CD4-positive, alpha-beta memory T cell (primary cell): ENCODE results near the gene GPER1. TPM values are rescaled to one million over a fixed set of nuclear protein-coding genes. Genes with fewer than 3 reads are reported as not detected.

Source experiments
- CTCF ChIA-PET: fragments of 350-600 bp; sonication (Branson Sonifier 250); formaldehyde crosslinking; loops from one replicate; lab custom pipeline; 2021; ENCODE audit warnings: inconsistent platforms; ENCODE audit not compliant: partially characterized antibody; lab: Charles Lee
- POLR2A ChIA-PET: fragments of 350-600 bp; sonication (Branson Sonifier 250); formaldehyde crosslinking; loops from one replicate; lab custom pipeline; 2021; ENCODE audit not compliant: partially characterized antibody; lab: Charles Lee
- DNase-seq, 5 donors: peaks; one replicate each; pipeline versions ENCODE4 v3.0.0 to v3.0.0-alpha.2; 2020 to 2022; ENCODE audit warnings: mixed read lengths in 1 of 5
- H3K27ac ChIP-seq: one replicate; pipeline ENCODE4 v1.7.0; 2013; ENCODE audit warnings: low read depth, low read length
- H3K27me3 ChIP-seq: 2 replicates; pipeline ENCODE4 v1.7.0; 2013; ENCODE audit warnings: mild to moderate bottlenecking, low read length, moderate library complexity; ENCODE audit not compliant: insufficient read depth
- H3K36me3 ChIP-seq: 2 replicates; pipeline ENCODE4 v1.7.0; 2013; ENCODE audit warnings: mild to moderate bottlenecking, low read length, moderate library complexity; ENCODE audit not compliant: insufficient read depth
- H3K4me1 ChIP-seq: 2 replicates; pipeline ENCODE4 v1.7.0; 2013; ENCODE audit warnings: mild to moderate bottlenecking, low read length, moderate library complexity; ENCODE audit not compliant: insufficient read depth
- H3K4me3 ChIP-seq, 2 donors: one replicate each; pipeline ENCODE4 v1.7.0; 2013; ENCODE audit warnings: low read length in 2 of 2, mild to moderate bottlenecking in 1 of 2
- H3K9me3 ChIP-seq, 2 donors: one replicate each; pipeline ENCODE4 v1.7.0; 2013; ENCODE audit warnings: low read length in 2 of 2, control low read depth in 1 of 2; ENCODE audit not compliant: control insufficient read depth in 1 of 2
- H3K27ac Mint-ChIP-seq, 7 donors: one replicate each; pipeline ENCODE4 v1.8.0; 2020 to 2021; ENCODE audit warnings: mixed read lengths in 7 of 7, mild to moderate bottlenecking in 6 of 7, inconsistent platforms in 3 of 7, moderate library complexity in 3 of 7
- H3K27me3 Mint-ChIP-seq, 2 donors: one replicate each; pipeline ENCODE4 v1.8.0; 2020 to 2021; ENCODE audit warnings: mixed read lengths in 2 of 2
- H3K36me3 Mint-ChIP-seq, 2 donors: one replicate each; pipeline ENCODE4 v1.8.0; 2020 to 2021; ENCODE audit warnings: mixed read lengths in 2 of 2, inconsistent platforms in 1 of 2, mild to moderate bottlenecking in 1 of 2
- H3K4me1 Mint-ChIP-seq, 4 donors: one replicate each; pipeline ENCODE4 v1.8.0; 2020 to 2021; ENCODE audit warnings: mixed read lengths in 4 of 4, mild to moderate bottlenecking in 1 of 4
- H3K4me3 Mint-ChIP-seq, 8 donors: one replicate each; pipeline ENCODE4 v1.8.0; 2020 to 2021; ENCODE audit warnings: mixed read lengths in 8 of 8, mild to moderate bottlenecking in 7 of 8, moderate library complexity in 6 of 8, inconsistent platforms in 3 of 8
- H3K9me3 Mint-ChIP-seq, 8 donors: one replicate each; pipeline ENCODE4 v1.8.0; 2020 to 2021; ENCODE audit warnings: mixed read lengths in 8 of 8, mild to moderate bottlenecking in 5 of 8, inconsistent platforms in 3 of 8, moderate library complexity in 1 of 8
- intact Hi-C: fragments of 100-400 bp; cut with micrococcal nuclease; formaldehyde crosslinking; loops from one replicate; pipeline ENCODE4 v1.15.1; 2023
- polyA plus RNA-seq, 2 donors: library from polyadenylated mRNA; unstranded; fragments of 300-500 nt; fragmentation: Illumina TruSeq; gene quantifications; one replicate each; pipeline ENCODE4 v1.2.3, GENCODE V29; 2021
- total RNA-seq, 2 experiments: library from RNA; stranded (reverse); gene quantifications; one replicate each; pipeline ENCODE4 v1.2.3, GENCODE V29; 2021

The GPER1 gene
- total and polyA plus RNA-seq, 4 experiments from 2014 or later, result not detected

DNA sequence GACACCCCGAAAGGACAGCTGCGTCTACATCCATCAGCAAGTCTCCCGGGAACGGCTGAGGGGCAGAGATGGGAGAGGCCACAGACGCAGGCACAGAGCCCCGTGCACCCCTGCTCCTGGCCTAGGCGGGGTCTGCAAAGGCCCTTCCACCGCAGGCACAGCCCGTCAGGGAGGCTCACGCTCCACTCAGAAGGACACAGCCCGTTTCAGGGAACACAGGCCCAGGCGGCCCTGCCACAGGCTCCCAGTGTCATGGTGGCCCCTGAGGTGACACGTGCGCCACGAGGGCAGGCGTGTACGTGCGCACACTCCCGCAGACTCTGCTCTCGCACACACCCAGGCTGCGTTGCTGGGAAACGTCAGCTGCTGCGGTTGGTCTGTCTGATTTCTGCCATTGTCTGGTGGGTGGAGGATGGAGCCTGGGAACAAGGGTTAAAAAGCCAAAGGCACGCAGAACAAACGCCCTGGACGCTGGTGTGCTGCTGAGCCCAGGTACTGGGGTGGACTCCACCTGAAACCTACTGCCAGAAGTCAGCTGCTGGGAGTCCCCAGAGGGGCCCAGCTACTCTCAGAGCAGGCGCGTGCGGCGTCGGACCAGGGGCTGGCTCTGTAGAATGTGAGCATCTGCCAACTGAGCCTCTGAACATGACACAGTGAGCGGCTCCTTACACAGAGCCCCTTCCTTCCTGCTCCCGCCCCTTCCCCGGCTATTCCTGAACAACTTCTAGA, 13.1 kb downstream of the GPER1 start:
- Mint-ChIP-seq H3K27ac (no peak overlapping the region), H3K36me3 (peaks cover 6 to 21% of the 10 kb centered on the region in 2 donors), H3K4me1 (peaks cover 7 to 20% (median 11%) of the 10 kb centered on the region in 4 donors), H3K9me3 (no peaks in the 10 kb centered on the region), H3K27me3 (no peaks in the 10 kb centered on the region), H3K4me3 (no peak overlapping the region)
- Histone ChIP-seq H3K27me3 (no peaks in the 10 kb centered on the region), H3K36me3 (no peaks in the 10 kb centered on the region), H3K4me3 (no peak overlapping the region), H3K27ac (no peak overlapping the region), H3K4me1 (peaks cover 13% of the 10 kb centered on the region), H3K9me3 (no peaks in the 10 kb centered on the region)
- CTCF ChIA-PET, result interaction anchor here (1.3 kb wide), 1 partner anchor 76 kb away, joined by 3 read pairs; no protein-coding TSS in a partner anchor
- DNase-seq, result no peak
- POLR2A ChIA-PET, result no interaction called here
- intact Hi-C loops, result no loop called here

DNA sequence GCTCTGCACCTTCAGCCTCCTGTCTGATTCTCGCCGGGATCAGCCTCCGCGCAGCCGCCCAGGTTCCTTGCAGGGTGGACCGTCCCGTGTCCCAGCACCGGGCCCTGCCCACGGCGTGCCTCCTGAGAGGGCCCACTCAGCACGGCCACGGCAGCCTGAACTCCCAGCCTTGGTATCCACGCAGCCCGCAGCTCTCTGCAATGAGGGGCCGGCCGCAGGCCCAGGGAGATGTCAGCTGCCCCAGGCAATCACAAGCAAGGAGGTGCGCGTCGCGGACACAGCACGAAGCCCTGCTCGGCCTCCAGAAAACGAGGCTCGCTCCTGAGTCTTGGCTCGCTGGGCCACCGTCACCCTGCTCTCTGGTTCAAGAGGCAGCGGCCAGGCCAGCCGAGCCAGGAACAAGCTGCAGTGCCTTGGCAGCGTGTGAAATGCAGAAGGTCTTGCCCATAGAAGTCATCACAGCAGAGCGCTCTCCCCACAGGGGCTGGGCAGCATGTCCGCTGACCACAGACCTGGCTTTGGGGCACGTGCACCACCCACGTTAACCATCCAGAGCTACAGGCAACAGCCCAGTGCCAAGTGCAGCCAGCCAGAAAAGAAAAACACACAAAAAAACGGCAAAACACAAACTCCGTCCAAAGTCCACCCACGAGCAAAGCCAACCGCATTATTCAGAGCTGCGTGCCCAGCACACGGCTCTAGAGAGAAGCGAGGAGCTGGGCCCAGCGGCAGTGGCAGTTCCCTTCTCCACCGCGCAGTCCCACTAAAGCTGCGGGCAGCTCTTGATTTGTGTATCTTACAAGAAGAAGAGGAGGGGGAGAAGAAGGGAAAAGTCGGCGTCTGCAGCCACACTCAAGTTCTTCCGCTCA, 13.9 kb downstream of the GPER1 start:
- no peaks in the 10 kb centered on the region for H3K9me3 Mint-ChIP-seq
- H3K27ac Mint-ChIP-seq, result peak overlapping the region in 1 of 7 donors; percentile 23
- peak overlapping the region in 1 of 8 donors; percentile 20 for H3K4me3 Mint-ChIP-seq
- peaks cover 13% of the 10 kb centered on the region for H3K4me1 ChIP-seq
- DNase-seq, result no peak
- no peak overlapping the region for H3K4me3 ChIP-seq
- intact Hi-C loops, result no loop called here
- no peaks in the 10 kb centered on the region for H3K9me3 ChIP-seq
- ChIA-PET CTCF (interaction anchor here (1.0 kb wide), 1 partner anchor 16 kb away, joined by 3 read pairs; no protein-coding TSS in a partner anchor), POLR2A (no interaction called here)
- no peaks in the 10 kb centered on the region for H3K27me3 Mint-ChIP-seq
- no peaks in the 10 kb centered on the region for H3K27me3 ChIP-seq
- no peaks in the 10 kb centered on the region for H3K36me3 ChIP-seq
- H3K36me3 Mint-ChIP-seq, result peaks cover 6 to 21% of the 10 kb centered on the region in 2 donors
- H3K4me1 Mint-ChIP-seq, result peaks cover 7 to 20% (median 11%) of the 10 kb centered on the region in 4 donors
- no peak overlapping the region for H3K27ac ChIP-seq

DNA sequence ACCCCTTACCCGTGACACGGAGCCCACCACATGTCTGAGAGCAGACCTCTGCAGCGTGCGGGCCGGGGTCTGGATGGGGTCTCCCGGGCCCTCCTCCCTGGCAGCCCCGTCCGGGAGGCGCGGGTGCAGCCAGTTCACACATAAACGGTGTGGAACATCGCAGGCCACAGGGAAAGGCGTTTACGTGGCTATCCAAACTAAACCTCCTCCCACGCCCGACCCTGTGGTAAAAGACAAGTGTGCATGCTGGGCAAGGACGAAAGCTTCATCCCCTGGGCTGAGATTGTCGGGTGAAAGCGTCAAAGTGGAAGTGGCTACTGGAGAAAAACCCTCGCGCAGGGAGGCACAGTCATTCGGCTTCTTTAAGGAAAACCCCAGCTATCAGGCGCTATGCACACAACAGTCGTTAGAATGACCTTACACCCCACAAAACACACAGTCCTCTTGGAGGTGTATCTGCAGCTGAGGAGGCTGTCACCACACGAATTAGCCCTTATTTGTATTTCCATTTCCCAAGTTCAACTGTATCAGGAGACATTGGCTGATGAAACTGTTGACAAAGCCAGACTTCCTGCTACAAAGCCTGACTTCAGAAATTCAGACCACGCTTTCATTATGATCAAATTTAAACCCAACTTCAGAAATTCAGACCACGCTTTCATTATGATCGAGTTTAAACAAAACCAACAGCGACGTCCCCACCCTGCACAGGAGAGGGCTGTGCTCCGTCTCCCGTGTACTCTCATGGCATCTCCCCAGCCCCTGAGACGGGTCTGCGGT, 15.3 kb downstream of the GPER1 start:
- no peak overlapping the region for H3K4me3 ChIP-seq
- H3K4me1 ChIP-seq, result peaks cover 13% of the 10 kb centered on the region
- H3K36me3 ChIP-seq, result no peaks in the 10 kb centered on the region
- no peak for DNase-seq
- CTCF ChIA-PET, result interaction anchor here (0.8 kb wide), 1 partner anchor 110 kb away, joined by 4 read pairs; no protein-coding TSS in a partner anchor
- Mint-ChIP-seq H3K36me3 (peaks cover 1 to 9% of the 10 kb centered on the region in 2 donors), H3K4me1 (peaks cover 7 to 20% (median 11%) of the 10 kb centered on the region in 4 donors), H3K27ac (peak overlapping the region in 5 of 7 donors; percentile 43 to 81 (median 55)), H3K9me3 (no peaks in the 10 kb centered on the region), H3K27me3 (no peaks in the 10 kb centered on the region), H3K4me3 (peak overlapping the region; percentile 36 to 76 (median 66))
- no peak overlapping the region for H3K27ac ChIP-seq
- H3K27me3 ChIP-seq, result no peaks in the 10 kb centered on the region
- POLR2A ChIA-PET, result no interaction called here
- intact Hi-C loops, result no loop called here
- H3K9me3 ChIP-seq, result no peaks in the 10 kb centered on the region

DNA sequence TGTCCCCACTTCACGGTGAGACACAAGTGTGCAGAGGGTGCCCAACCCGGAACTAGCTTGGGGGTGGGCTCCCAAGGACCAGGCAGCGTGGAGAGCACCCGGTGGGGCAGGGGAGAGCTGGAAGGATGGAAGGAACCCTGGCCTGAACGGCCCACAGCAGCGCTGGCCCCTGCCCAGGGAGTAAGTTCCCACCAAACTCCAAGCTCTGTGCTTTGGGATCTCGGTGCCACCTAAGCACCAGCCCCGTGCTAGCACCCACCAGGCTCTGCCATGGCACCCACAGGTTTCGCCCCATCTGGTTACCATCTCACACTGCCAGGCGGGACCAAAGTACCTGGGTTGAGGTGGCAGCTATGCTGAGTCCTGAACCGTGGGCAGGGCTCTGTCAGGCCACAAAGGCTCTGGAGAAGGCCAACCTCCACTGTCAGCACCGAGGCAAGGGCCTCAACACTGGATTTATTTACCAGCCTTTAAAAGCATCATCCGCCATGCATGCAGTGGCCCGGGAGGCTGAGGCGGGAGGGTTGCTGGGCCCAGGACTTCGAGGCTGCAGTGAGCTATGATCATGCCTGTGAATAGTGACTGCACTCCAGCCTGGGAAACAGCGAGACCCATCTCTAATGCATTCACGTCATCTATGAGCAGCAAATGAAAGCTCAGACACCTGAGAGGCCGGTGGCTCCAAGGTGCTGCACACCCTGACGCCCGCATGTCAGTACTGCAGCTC, 16.0 kb downstream of the GPER1 start:
- H3K4me3 ChIP-seq, result no peak overlapping the region

DNA sequence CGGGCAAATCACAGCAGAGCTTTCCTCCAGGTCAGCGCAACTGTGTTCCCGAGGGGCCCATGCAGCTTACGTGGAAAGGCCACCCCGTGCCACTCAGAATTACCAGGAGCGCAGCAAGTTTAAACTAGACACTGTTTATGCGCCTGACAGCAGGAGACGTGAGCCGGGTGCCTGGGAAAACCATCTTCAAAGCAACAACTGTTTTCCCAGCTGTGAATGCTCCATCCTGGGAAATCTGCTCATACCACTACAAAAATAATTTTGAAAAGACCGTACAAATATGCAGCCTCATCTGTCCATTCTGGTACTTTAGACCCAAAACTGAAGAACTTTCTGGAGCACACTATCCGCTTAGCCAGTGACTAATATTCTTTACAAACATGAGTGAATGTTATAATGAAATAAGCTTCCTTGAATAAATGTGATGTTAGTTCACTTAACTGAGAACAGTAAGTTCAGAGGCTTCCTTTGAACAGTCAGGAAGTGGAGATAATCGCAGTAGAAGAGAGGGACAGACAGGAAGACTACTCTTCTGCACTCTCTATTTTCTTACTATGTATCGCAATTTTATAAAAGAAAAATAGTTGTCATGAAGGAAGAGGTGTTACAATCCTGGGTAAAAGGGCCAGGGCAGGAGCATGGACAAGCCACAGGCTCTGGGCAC, 16.7 kb downstream of the GPER1 start:
- CTCF ChIA-PET, result interaction anchor here (0.7 to 1.3 kb wide), 3 partner anchors 8 to 71 kb away, joined by 3 to 5 read pairs (median 3); no protein-coding TSS in a partner anchor
- H3K4me3 ChIP-seq, result no peak overlapping the region

More for the DNA sequence above, 16.0 kb downstream of the GPER1 start:
- no peaks in the 10 kb centered on the region for H3K27me3 ChIP-seq
- Mint-ChIP-seq H3K9me3 (no peaks in the 10 kb centered on the region), H3K36me3 (peaks cover 0 to 6% of the 10 kb centered on the region in 2 donors), H3K27ac (peak overlapping the region in 1 of 7 donors; percentile 78), H3K4me1 (peaks cover 7 to 20% (median 11%) of the 10 kb centered on the region in 4 donors), H3K4me3 (peak overlapping the region; percentile 36 to 76 (median 66)), H3K27me3 (no peaks in the 10 kb centered on the region)
- no peaks in the 10 kb centered on the region for H3K9me3 ChIP-seq
- no peaks in the 10 kb centered on the region for H3K36me3 ChIP-seq
- ChIA-PET POLR2A (no interaction called here), CTCF (interaction anchor here (0.7 to 1.3 kb wide), 3 partner anchors 8 to 71 kb away, joined by 3 to 5 read pairs (median 3); no protein-coding TSS in a partner anchor)
- DNase-seq, result no peak
- H3K4me1 ChIP-seq, result peaks cover 13% of the 10 kb centered on the region
- no peak overlapping the region for H3K27ac ChIP-seq
- intact Hi-C loops, result no loop called here

DNA sequence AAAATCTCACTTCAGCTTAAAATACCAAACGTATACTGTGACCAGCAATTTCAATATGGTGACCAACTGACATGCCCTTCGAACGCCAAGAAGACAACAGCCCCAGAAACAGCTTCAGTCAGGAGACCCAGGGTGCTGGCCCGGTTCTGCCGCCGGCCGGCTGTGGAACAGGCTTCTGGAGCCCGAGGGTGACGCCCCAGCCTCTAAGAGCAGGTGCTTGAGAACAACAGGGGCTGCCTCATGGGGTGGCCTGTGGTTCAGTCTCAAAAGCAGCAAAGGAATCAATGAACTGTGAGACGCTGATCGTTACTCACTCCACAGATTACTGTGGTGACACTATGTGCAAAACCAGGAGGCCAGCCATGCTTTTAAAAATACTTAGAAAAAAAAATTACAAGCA, 17.3 kb downstream of the GPER1 start:
- H3K27me3 ChIP-seq, result no peaks in the 10 kb centered on the region
- no peak overlapping the region for H3K27ac Mint-ChIP-seq
- ChIA-PET POLR2A (no interaction called here), CTCF (interaction anchor here (1.3 kb wide), 2 partner anchors 9 to 19 kb away, joined by 3 to 5 read pairs; no protein-coding TSS in a partner anchor)
- no peak overlapping the region for H3K4me3 Mint-ChIP-seq
- H3K4me1 ChIP-seq, result peaks cover 13% of the 10 kb centered on the region
- H3K4me1 Mint-ChIP-seq, result peaks cover 7 to 20% (median 11%) of the 10 kb centered on the region in 4 donors
- no peaks in the 10 kb centered on the region for H3K9me3 ChIP-seq
- no peaks in the 10 kb centered on the region for H3K36me3 ChIP-seq
- no peak overlapping the region for H3K27ac ChIP-seq
- no peak overlapping the region for H3K4me3 ChIP-seq
- no peaks in the 10 kb centered on the region for H3K27me3 Mint-ChIP-seq
- DNase-seq, result no peak
- intact Hi-C loops, result no loop called here
- no peaks in the 10 kb centered on the region for H3K36me3 Mint-ChIP-seq
- no peaks in the 10 kb centered on the region for H3K9me3 Mint-ChIP-seq

More for the DNA sequence above, 16.7 kb downstream of the GPER1 start:
- no peaks in the 10 kb centered on the region for H3K9me3 ChIP-seq
- Mint-ChIP-seq H3K36me3 (peaks cover 0 to under 1% of the 10 kb centered on the region in 2 donors), H3K4me1 (peaks cover 7 to 20% (median 11%) of the 10 kb centered on the region in 4 donors), H3K9me3 (no peaks in the 10 kb centered on the region), H3K27me3 (no peaks in the 10 kb centered on the region), H3K4me3 (no peak overlapping the region), H3K27ac (peak overlapping the region in 1 of 7 donors; percentile 43)
- H3K27ac ChIP-seq, result no peak overlapping the region
- H3K4me1 ChIP-seq, result peaks cover 13% of the 10 kb centered on the region
- DNase-seq, result no peak
- intact Hi-C loops, result no loop called here
- POLR2A ChIA-PET, result no interaction called here
- no peaks in the 10 kb centered on the region for H3K27me3 ChIP-seq
- no peaks in the 10 kb centered on the region for H3K36me3 ChIP-seq
